ENCODE measurements around the gene TMEM87B.
"Not testable (repeated sequence)": the region's sequence is repeated elsewhere in the genome, so short reads cannot be mapped to it uniquely, and the experiment has no call there.

GRCh38 chr2:112113354-112113753, 58.3 kb downstream of the TMEM87B start:
- not testable (repeated sequence) for TF ChIP-seq POLR2AphosphoS5 (IDR thresholded peaks at IDR 0.05)
- TF ChIP-seq, protein P1, sequence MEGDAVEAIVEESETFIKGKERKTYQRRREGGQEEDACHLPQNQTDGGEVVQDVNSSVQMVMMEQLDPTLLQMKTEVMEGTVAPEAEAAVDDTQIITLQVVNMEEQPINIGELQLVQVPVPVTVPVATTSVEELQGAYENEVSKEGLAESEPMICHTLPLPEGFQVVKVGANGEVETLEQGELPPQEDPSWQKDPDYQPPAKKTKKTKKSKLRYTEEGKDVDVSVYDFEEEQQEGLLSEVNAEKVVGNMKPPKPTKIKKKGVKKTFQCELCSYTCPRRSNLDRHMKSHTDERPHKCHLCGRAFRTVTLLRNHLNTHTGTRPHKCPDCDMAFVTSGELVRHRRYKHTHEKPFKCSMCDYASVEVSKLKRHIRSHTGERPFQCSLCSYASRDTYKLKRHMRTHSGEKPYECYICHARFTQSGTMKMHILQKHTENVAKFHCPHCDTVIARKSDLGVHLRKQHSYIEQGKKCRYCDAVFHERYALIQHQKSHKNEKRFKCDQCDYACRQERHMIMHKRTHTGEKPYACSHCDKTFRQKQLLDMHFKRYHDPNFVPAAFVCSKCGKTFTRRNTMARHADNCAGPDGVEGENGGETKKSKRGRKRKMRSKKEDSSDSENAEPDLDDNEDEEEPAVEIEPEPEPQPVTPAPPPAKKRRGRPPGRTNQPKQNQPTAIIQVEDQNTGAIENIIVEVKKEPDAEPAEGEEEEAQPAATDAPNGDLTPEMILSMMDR (IDR thresholded peaks at IDR 0.05) = not testable (repeated sequence)

Measured in suprapubic skin (tissue), 3 donors.